ENCODE data around the gene ABCC8. TPM values are rescaled to one million over a fixed set of nuclear protein-coding genes. Genes with fewer than 3 reads are reported as not detected.
A peak's percentile ranks its signal among the peaks of the same experiment; 100 is the strongest.

ABCC8 gene
- total RNA-seq, 4 donors from 2014 or later: 0.40 to 4.0 (median 3.5) TPM

DNA sequence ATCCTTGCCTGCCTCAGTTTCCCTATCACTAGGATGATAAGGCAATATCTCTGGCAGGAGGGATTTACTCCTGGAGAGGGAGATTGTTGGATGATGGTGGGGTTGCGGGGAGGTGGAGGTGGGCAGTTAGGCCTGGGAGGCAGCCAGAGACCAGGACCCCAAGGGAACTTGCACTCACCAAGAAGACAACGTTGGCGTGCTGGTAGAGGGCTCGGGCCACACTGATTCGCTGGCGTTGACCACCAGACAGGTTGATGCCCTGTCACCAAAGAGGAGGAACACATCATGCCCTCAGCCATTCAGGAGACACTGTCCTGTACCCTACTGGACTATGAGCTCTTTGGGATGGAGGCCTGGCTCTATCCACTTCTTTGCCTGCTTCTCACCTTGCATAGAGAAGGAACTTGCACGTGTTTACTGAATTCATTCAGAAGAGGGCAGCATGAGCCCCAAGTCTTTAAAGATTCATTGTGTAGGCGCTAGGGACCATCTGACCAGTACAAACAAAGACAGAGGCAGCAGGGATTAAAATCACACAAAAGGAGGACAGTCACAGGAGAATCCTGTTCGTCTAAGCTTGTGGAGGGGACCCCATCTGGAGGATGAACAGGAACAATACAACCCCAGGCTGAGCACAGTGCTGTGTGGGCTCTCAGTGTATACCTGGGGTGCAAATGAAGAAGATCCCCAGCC lies 64.0 kb downstream of the ABCC8 start:
- no peaks in the 10 kb centered on the region for H3K36me3 ChIP-seq
- H3K4me3 ChIP-seq: no peak overlapping the region
- WGBS, 2 donors (ENCODE audit: low coverage in 1 of 2): 20 to 80% methylated on average over 1 to 8 of the region's 9 CpGs
- intact Hi-C loops (cut with DNase I; ENCODE audit: low total_unique reads): no loop called here
- H3K27ac ChIP-seq: peak overlapping the region in 1 of 4 donors; percentile 51
- in situ Hi-C loops (cut with MboI; ENCODE audit: low pct_ligation_motif_present in 1 of 4, low pct_unique_long_range_greater_than_20kb in 1 of 4, low sequenced_read_pairs in 3 of 4): no loop called here
- peaks cover under 1% of the 10 kb centered on the region for H3K27me3 ChIP-seq
- H3K4me1 ChIP-seq: peaks cover 0 to 22% (median 11%) of the 10 kb centered on the region in 4 donors
- no peak for DNase-seq
- no peak for TF ChIP-seq POLR2AphosphoS5 (IDR thresholded peaks at IDR 0.05)
- TF ChIP-seq, protein P1, sequence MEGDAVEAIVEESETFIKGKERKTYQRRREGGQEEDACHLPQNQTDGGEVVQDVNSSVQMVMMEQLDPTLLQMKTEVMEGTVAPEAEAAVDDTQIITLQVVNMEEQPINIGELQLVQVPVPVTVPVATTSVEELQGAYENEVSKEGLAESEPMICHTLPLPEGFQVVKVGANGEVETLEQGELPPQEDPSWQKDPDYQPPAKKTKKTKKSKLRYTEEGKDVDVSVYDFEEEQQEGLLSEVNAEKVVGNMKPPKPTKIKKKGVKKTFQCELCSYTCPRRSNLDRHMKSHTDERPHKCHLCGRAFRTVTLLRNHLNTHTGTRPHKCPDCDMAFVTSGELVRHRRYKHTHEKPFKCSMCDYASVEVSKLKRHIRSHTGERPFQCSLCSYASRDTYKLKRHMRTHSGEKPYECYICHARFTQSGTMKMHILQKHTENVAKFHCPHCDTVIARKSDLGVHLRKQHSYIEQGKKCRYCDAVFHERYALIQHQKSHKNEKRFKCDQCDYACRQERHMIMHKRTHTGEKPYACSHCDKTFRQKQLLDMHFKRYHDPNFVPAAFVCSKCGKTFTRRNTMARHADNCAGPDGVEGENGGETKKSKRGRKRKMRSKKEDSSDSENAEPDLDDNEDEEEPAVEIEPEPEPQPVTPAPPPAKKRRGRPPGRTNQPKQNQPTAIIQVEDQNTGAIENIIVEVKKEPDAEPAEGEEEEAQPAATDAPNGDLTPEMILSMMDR (IDR thresholded peaks at IDR 0.05): no peak
- no peak for TF ChIP-seq POLR2A (IDR thresholded peaks at IDR 0.05)
- H3K9me3 ChIP-seq: no peaks in the 10 kb centered on the region

DNA sequence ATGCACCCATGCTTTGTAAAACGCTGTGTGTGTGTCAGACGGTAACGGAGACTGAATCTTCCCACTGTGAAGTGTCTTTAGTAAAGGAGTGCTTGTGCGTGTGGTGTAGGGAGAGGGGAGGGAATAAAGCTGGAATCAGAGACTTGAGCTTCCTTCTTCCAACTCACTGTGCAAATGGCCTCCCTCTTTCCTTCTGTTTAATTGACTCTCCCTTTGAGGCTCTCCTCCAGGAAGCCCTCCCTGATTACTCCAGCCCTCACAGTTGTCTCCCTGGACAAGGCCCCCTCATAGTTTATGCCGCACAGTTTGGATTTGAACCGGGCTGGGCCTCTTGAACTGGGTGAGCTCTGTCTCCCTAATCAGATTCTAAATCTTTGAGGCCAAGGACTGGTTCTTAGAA lies 65.2 kb downstream of the ABCC8 start:
- DNase-seq: no peak
- Histone ChIP-seq H3K4me1 (peaks cover 0 to 23% (median 11%) of the 10 kb centered on the region in 4 donors), H3K36me3 (no peaks in the 10 kb centered on the region), H3K27ac (peak overlapping the region; percentile 10 to 48 (median 26)), H3K4me3 (no peak overlapping the region), H3K27me3 (no peaks in the 10 kb centered on the region), H3K9me3 (no peaks in the 10 kb centered on the region)
- in situ Hi-C loops (cut with MboI; ENCODE audit: low pct_ligation_motif_present in 1 of 4, low pct_unique_long_range_greater_than_20kb in 1 of 4, low sequenced_read_pairs in 3 of 4) (no loop called here), intact Hi-C loops (cut with DNase I; ENCODE audit: low total_unique reads) (no loop called here)
- TF ChIP-seq, protein P1 (IDR thresholded peaks at IDR 0.05): no peak
- TF ChIP-seq EP300 (IDR thresholded peaks at IDR 0.05; ENCODE audit: low read depth): no peak
- TF ChIP-seq POLR2A (IDR thresholded peaks at IDR 0.05): no peak
- TF ChIP-seq POLR2AphosphoS5 (IDR thresholded peaks at IDR 0.05): no peak
- WGBS, 2 donors (ENCODE audit: low coverage in 1 of 2): 55% methylated on average over 6 of the region's 6 CpGs; no CpG with 5 or more reads in 1 of the 2 donors

DNA sequence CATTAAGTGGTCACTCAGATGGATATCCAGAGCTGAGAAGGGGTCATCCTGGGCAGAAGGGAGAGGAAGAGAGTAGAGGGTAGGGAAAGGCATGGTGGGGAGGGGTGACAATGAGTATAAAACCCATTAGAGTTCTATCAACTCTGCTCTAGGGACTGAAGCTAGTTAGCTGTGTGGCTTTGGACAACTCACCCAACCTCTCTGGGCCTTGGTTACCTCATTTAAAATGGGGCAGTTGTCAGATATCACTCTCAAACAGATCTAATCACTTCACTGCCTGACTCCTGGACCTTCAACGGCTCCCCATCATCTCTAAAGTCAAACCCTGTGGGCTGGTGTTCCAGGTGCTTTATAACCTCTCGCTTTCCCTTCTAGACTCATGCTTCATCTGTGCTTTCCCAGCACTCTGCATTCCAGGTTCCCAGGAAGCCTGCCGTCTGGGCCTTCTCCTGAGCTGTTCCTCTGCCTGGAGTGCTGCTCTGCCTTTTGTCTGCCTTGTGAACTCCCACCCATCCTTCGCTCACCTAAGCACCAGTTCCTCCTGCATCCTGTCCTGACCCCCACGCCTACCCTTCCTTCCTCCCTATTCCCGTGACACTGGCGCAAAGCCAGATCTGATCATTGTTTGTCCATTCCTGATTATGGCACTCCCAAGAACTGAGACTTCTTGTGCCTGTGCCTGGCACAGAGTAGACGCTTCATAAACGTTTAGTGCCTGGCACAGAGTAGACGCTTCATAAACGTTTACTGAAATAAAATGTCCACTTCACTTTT lies 65.9 kb downstream of the ABCC8 start:
- Histone ChIP-seq H3K27ac (peak overlapping the region; percentile 10 to 48 (median 26)), H3K9me3 (no peaks in the 10 kb centered on the region), H3K27me3 (no peaks in the 10 kb centered on the region), H3K36me3 (no peaks in the 10 kb centered on the region), H3K4me3 (no peak overlapping the region), H3K4me1 (peaks cover 0 to 29% (median 14%) of the 10 kb centered on the region in 4 donors)
- in situ Hi-C loops (cut with MboI; ENCODE audit: low pct_ligation_motif_present in 1 of 4, low pct_unique_long_range_greater_than_20kb in 1 of 4, low sequenced_read_pairs in 3 of 4) (no loop called here), intact Hi-C loops (cut with DNase I; ENCODE audit: low total_unique reads) (no loop called here)
- TF ChIP-seq, protein P1 (IDR thresholded peaks at IDR 0.05): no peak
- TF ChIP-seq EP300 (IDR thresholded peaks at IDR 0.05; ENCODE audit: low read depth): peak; percentile 64
- peak in 1 of 3 donors; percentile 47 for TF ChIP-seq POLR2AphosphoS5 (IDR thresholded peaks at IDR 0.05)
- TF ChIP-seq POLR2A (IDR thresholded peaks at IDR 0.05): peak; percentile 9
- peak; percentile 74 for DNase-seq
- 33 to 43% methylated on average over 8 to 11 of the region's 11 CpGs for WGBS, 2 donors (ENCODE audit: low coverage in 1 of 2)

DNA sequence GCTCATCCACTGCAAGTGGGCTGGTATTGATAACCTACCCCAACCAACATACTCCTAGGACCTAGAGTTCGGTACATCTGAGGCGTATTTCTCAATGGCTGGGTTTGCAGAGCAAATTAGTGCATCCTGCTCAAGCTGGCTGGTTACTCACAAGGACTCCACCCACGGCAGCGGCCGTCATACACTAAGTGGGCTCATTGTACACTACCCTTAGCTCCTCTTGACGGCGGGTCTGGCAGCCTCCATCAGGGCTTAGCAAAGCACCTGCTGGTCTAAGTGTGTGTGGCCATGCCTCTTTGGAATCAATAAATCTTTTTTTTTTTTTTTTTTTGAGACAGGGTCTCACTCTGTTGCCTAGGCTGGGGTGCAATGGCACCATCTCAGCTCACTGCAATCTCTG lies 68.0 kb downstream of the ABCC8 start:
- no peak overlapping the region for H3K4me3 ChIP-seq
- no peak overlapping the region for H3K27ac ChIP-seq
- no peaks in the 10 kb centered on the region for H3K27me3 ChIP-seq
- no peak for DNase-seq
- WGBS, 2 donors (ENCODE audit: low coverage in 1 of 2): 92 to 100% methylated on average over 2 to 7 of the region's 7 CpGs
- H3K4me1 ChIP-seq: peaks cover 0 to 33% (median 17%) of the 10 kb centered on the region in 4 donors
- H3K9me3 ChIP-seq: no peaks in the 10 kb centered on the region
- no peaks in the 10 kb centered on the region for H3K36me3 ChIP-seq
- intact Hi-C loops (cut with DNase I; ENCODE audit: low total_unique reads) (no loop called here), in situ Hi-C loops (cut with MboI; ENCODE audit: low pct_ligation_motif_present in 1 of 4, low pct_unique_long_range_greater_than_20kb in 1 of 4, low sequenced_read_pairs in 3 of 4) (no loop called here)
- TF ChIP-seq EP300 (IDR thresholded peaks at IDR 0.05; ENCODE audit: low read depth): no peak
- no peak for TF ChIP-seq POLR2A (IDR thresholded peaks at IDR 0.05)
- TF ChIP-seq, protein P1 (IDR thresholded peaks at IDR 0.05): no peak
- TF ChIP-seq POLR2AphosphoS5 (IDR thresholded peaks at IDR 0.05): no peak

Data from transverse colon (tissue), 4 donors.